Measurements from ENCODE around the gene MOB4. TPM values are rescaled to one million over a fixed set of nuclear protein-coding genes. Genes with fewer than 3 reads are reported as not detected.

Gene MOB4
- total and polyA plus RNA-seq, 2 experiments from 2014 or later, result 68.2 to 87.0 TPM

DNA sequence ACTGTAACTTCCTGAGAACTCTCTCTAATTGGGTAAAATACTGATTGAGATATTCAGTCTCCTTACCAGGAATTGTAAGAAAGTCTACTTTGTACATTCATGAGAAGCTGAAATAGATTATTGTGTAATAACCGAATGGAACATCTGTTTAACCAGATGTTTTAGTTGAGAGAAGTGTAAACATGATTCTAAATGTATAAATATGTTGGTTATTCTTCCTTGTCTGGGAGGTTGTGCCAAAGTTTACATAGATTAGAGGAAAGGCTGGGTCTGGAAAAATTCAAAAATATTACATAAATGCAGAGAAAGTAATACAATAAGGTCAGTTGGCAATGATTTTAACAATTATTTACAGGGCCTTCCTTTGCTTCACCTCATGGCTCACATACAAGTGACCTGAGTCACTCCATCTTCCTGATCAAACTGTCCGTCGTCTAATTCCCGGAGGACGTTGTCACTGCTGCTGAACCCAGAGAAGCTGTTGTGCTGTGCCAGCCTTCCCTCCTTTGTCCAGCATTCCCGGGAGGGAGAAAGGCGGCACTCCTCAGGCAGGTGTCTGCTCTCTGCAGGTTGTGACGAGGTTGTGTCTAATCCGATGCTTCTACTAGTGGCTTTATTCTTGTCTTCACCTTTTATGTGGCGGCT, 55.9 kb downstream of the MOB4 start:
- Histone ChIP-seq H3K4me3 (no peak overlapping the region), H2AFZ (no peak overlapping the region), H3K27ac (ENCODE audit: low read depth) (no peak overlapping the region), H3K27me3 (ENCODE audit: insufficient read depth) (no peaks in the 10 kb centered on the region), H3F3A (replicated peaks; ENCODE audit: low read depth) (0 out of 2 replicates have a peak, but pooled peaks cover 3% of the 10 kb centered on the region), H3K79me2 (replicated peaks; ENCODE audit: insufficient read depth) (no peaks in the 10 kb centered on the region), H3K9me2 (ENCODE audit: insufficient read depth) (0 out of 2 replicates have a peak, but pooled peaks cover 6% of the 10 kb centered on the region), H3K36me3 (ENCODE audit: insufficient read depth) (peaks cover 16% of the 10 kb centered on the region), H3K4me1 (ENCODE audit: insufficient read depth) (peaks cover 9% of the 10 kb centered on the region), H4K20me1 (replicated peaks; ENCODE audit: insufficient read depth) (no peaks in the 10 kb centered on the region), H3K4me2 (no peak overlapping the region)
- DNase-seq (ENCODE audit: low spot score) (no peak), ATAC-seq (no peak)
- H3K27me3 Mint-ChIP-seq (ENCODE audit: insufficient read depth, low read depth, poor library complexity), result peaks cover 2% of the 10 kb centered on the region
- peaks cover 47% of the 10 kb centered on the region for H3K36me3 Mint-ChIP-seq (ENCODE audit: low read depth)
- TF ChIP-seq ZNF114 (CRISPR knock-in tag; IDR thresholded peaks at IDR 0.05) (no peak), EZH2 (IDR thresholded peaks at IDR 0.05; ENCODE audit: low read depth, unreplicated experiment) (no peak), CREB1 (CRISPR knock-in tag; IDR thresholded peaks at IDR 0.05; ENCODE audit: low read depth) (no peak), REST (IDR thresholded peaks at IDR 0.05; ENCODE audit: unreplicated experiment) (no peak), NANOG (IDR thresholded peaks at IDR 0.05; ENCODE audit: borderline replicate concordance) (no peak), JUNB (IDR thresholded peaks at IDR 0.05; ENCODE audit: unreplicated experiment) (no peak), ZNF462 (CRISPR knock-in tag; IDR thresholded peaks at IDR 0.05) (no peak), ZNF331 (CRISPR knock-in tag; IDR thresholded peaks at IDR 0.05; ENCODE audit: low read depth) (no peak), STAT1 (IDR thresholded peaks at IDR 0.05; ENCODE audit: unreplicated experiment) (no peak), EZH2phosphoT487 (IDR thresholded peaks at IDR 0.05; ENCODE audit: unreplicated experiment) (no peak), POLR2AphosphoS5 (IDR thresholded peaks at IDR 0.05; ENCODE audit: low read depth) (no peak)
- TF ChIP-seq, protein P1, sequence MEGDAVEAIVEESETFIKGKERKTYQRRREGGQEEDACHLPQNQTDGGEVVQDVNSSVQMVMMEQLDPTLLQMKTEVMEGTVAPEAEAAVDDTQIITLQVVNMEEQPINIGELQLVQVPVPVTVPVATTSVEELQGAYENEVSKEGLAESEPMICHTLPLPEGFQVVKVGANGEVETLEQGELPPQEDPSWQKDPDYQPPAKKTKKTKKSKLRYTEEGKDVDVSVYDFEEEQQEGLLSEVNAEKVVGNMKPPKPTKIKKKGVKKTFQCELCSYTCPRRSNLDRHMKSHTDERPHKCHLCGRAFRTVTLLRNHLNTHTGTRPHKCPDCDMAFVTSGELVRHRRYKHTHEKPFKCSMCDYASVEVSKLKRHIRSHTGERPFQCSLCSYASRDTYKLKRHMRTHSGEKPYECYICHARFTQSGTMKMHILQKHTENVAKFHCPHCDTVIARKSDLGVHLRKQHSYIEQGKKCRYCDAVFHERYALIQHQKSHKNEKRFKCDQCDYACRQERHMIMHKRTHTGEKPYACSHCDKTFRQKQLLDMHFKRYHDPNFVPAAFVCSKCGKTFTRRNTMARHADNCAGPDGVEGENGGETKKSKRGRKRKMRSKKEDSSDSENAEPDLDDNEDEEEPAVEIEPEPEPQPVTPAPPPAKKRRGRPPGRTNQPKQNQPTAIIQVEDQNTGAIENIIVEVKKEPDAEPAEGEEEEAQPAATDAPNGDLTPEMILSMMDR (conservative IDR thresholded peaks at IDR 0.05; ENCODE audit: low read depth in 2 of 2), result no peak
- TF ChIP-seq, protein P2, sequence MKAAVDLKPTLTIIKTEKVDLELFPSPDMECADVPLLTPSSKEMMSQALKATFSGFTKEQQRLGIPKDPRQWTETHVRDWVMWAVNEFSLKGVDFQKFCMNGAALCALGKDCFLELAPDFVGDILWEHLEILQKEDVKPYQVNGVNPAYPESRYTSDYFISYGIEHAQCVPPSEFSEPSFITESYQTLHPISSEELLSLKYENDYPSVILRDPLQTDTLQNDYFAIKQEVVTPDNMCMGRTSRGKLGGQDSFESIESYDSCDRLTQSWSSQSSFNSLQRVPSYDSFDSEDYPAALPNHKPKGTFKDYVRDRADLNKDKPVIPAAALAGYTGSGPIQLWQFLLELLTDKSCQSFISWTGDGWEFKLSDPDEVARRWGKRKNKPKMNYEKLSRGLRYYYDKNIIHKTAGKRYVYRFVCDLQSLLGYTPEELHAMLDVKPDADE (IDR thresholded peaks at IDR 0.05), result no peak
- H3K4me1 Mint-ChIP-seq, result peaks cover 5% of the 10 kb centered on the region
- H3K4me3 Mint-ChIP-seq, result no peak overlapping the region
- peaks cover 37% of the 10 kb centered on the region for H3K9me3 Mint-ChIP-seq
- H3K27ac Mint-ChIP-seq, result no peak overlapping the region

All from GM23338 (cell line).